Activated T-helper 2 cell treated with anti-CD3 and anti-CD28 coated beads, Interferon-gamma antibody, Interleukin-2, Interleukin-4, amounts not matched to agents 10 μg/mL and 5 μg/mL and 100 μg/mL, durations not matched to agents 14 hours and 24 hours and 36 hours (primary cell): Measurements from ENCODE around the gene TRIM41. TPM values are rescaled to one million over a fixed set of nuclear protein-coding genes. Genes with fewer than 3 reads are reported as not detected.
A peak's percentile ranks its signal among the peaks of the same experiment; 100 is the strongest.

Experiments used
- DNase-seq: peaks from one replicate; pipeline ENCODE4 v3.0.0; 2021; ENCODE audit warnings: low spot score
- H3K27ac Mint-ChIP-seq: one replicate; pipeline ENCODE4 v1.8.0; 2021; ENCODE audit warnings: mixed read lengths
- H3K27me3 Mint-ChIP-seq: one replicate; pipeline ENCODE4 v1.8.0; 2021; ENCODE audit warnings: low read depth, mixed read lengths
- H3K36me3 Mint-ChIP-seq: one replicate; pipeline ENCODE4 v1.8.0; 2021; ENCODE audit warnings: low read depth, mixed read lengths
- H3K4me1 Mint-ChIP-seq: one replicate; pipeline ENCODE4 v1.8.0; 2021; ENCODE audit warnings: low read depth, mixed read lengths
- H3K4me3 Mint-ChIP-seq: one replicate; pipeline ENCODE4 v1.8.0; 2021; ENCODE audit warnings: low read depth, mild to moderate bottlenecking, moderate library complexity, mixed read lengths
- H3K9me3 Mint-ChIP-seq: one replicate; pipeline ENCODE4 v1.8.0; 2021; ENCODE audit warnings: mixed read lengths
- intact Hi-C: fragments of 100-400 bp; cut with micrococcal nuclease; formaldehyde crosslinking; loops from one replicate; pipeline ENCODE4 v1.15.1; 2023
- total RNA-seq: library from RNA; stranded (reverse); gene quantifications from 2 replicates; pipeline ENCODE4 v1.2.3, GENCODE V29; 2022

The TRIM41 gene
- total RNA-seq, 1 donor from 2014 or later = 33.0 TPM

DNA sequence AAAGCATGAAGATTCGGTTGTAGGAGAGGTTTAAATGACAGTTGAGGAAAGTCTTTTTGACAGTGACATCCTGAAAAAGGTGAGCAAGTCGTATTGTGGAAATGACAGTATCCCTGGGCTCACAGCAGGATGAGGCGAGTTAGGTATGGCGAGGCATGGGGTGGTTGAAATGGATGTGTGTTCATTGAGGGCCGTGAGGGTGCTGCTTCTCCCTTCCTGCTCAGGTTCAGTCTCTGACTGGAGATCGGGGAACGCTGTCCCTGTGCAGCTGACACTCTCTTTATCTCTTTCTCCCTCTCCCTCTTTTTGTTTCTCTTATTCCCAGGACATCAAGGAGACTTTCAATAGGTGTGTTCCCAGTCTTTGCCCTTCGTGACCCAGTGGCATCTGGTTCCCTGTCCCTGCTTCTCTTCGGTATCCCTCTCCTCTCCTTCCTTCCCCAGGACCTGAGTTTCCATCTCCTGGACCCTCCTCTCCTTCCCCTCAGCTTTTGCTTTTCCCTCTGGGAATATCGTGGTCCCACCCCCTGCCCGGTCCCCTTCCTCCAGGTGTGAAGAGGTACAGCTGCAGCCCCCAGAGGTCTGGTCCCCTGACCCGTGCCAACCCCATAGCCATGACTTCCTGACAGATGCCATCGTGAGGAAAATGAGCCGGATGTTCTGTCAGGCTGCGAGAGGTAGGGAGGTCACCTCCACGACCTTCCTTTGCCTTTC, 10.2 kb downstream of the TRIM41 start:
- Mint-ChIP-seq H3K36me3 (peaks cover 78% of the 10 kb centered on the region), H3K4me3 (no peak overlapping the region), H3K27me3 (no peaks in the 10 kb centered on the region), H3K27ac (peak overlapping the region; percentile 1), H3K4me1 (peaks cover 21% of the 10 kb centered on the region), H3K9me3 (no peaks in the 10 kb centered on the region)
- no peak for DNase-seq
- intact Hi-C loops = no loop called here

DNA sequence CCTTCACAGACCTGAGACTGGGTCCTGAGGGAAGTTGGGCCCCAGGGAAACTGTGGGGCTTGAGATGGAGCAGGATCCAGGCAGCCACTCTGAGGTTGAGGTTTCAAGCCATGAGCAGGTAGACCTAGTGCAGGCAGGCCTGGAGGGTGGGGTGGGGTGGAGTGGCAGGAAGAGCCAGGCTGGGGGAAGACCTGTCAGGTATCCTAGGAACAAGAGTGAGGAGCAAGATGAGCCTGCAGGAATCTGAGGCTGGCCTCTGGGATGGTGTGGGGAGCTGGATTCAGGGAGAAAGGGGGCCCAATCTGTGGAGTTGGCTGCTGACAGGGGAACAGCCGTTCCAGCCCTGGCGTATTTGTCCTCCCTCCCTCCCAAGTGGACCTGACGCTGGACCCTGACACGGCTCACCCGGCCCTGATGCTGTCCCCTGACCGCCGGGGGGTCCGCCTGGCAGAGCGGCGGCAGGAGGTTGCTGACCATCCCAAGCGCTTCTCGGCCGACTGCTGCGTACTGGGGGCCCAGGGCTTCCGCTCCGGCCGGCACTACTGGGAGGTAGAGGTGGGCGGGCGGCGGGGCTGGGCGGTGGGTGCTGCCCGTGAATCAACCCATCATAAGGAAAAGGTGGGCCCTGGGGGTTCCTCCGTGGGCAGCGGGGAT, 10.8 kb downstream of the TRIM41 start:
- Mint-ChIP-seq H3K4me3 (no peak overlapping the region), H3K36me3 (peaks cover 85% of the 10 kb centered on the region), H3K9me3 (no peaks in the 10 kb centered on the region), H3K4me1 (peaks cover 24% of the 10 kb centered on the region), H3K27me3 (no peaks in the 10 kb centered on the region), H3K27ac (no peak overlapping the region)
- intact Hi-C loops = no loop called here
- no peak for DNase-seq

DNA sequence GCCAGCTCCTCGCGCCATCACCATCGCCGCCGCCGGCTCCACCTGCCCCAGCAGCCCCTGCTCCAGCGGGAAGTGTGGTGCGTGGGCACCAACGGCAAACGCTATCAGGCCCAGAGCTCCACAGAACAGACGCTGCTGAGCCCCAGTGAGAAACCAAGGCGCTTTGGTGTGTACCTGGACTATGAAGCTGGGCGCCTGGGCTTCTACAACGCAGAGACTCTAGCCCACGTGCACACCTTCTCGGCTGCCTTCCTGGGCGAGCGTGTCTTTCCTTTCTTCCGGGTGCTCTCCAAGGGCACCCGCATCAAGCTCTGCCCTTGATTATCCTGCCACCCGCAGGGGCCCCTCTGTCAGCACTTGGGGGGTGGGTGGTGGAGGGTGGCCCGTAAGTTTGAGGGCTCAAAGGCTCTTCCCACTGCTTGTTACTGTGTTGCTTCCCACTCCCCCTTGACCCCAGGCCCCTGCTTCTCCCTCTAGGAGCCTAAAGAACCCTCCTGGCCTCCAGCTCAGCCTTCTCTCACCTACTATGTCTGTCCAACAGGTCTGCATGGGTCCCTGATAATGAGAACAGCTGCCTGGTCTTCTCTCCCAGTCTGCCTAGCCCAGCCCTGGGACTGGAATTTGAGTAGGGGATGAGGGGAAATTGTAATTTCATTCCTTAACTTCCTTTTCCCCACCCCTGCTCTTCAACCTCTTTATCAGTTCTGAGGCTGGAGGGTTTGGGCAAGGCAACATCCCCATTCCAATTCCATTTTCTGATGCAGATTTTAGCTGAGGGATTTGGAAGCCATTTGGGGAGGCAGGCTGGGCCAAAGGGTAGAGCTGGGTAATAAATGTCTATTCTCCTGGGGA, 11.6 kb downstream of the TRIM41 start:
- DNase-seq = no peak
- H3K4me1 Mint-ChIP-seq = peaks cover 22% of the 10 kb centered on the region
- intact Hi-C loops = no loop called here
- H3K27ac Mint-ChIP-seq = peak overlapping the region; percentile 42
- no peak overlapping the region for H3K4me3 Mint-ChIP-seq
- peaks cover 86% of the 10 kb centered on the region for H3K36me3 Mint-ChIP-seq
- H3K9me3 Mint-ChIP-seq = no peaks in the 10 kb centered on the region
- H3K27me3 Mint-ChIP-seq = no peaks in the 10 kb centered on the region

DNA sequence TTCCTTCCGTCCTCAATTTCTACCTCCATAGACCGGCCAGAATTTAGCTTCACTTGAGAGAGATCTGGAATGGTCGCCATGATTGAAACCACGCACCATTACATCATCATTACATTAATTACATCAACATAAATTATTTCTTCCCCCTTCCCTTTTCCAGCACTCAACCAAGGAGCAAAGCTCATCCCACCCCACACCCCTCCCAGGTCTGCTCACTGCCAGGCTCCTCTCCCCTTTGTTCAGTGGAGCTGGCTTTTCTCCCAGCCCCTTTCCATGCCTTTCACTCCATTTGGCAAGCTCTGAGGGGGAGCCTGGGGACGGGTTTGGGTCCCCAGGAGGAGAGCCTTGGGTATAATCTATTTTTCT, 12.2 kb downstream of the TRIM41 start:
- Mint-ChIP-seq H3K27ac (peak overlapping the region; percentile 30), H3K9me3 (no peaks in the 10 kb centered on the region), H3K27me3 (no peaks in the 10 kb centered on the region), H3K4me1 (peaks cover 18% of the 10 kb centered on the region), H3K4me3 (no peak overlapping the region), H3K36me3 (peaks cover 87% of the 10 kb centered on the region)
- DNase-seq = no peak
- intact Hi-C loops = no loop called here

DNA sequence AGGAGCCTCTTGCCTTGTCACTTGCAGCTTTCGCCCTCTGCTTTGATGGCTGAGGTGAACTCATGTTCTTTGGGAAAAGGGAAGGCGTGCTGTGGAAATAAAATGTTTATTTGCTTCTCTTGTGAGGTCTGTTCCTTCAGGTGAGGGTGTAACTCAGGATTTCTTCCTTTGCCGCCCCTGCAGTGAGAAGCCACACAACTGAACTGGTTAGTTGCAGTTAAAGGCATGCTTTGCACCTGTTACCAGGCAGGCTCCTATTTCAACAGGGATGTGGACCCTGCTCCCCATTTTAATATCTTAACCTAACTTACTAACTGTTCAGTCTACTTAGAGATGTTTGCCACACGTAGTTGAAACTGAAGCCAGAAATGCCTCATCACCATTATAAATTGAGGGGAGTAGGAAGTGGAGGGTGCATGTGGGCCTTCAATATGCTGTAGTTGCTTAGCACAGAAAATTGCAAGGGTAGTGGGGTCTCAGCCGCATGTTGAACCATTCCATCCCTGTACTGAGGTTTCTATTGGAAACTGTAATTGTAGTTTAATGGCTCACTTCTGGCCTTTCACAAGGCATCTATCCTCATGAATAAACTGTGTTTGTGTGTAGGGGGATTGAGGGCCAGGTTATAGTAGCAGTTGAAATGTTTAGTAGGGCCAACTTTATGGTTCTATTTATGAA, 12.7 kb downstream of the TRIM41 start:
- H3K9me3 Mint-ChIP-seq = no peaks in the 10 kb centered on the region
- peak overlapping the region; percentile 30 for H3K27ac Mint-ChIP-seq
- H3K36me3 Mint-ChIP-seq = peaks cover 88% of the 10 kb centered on the region

DNA sequence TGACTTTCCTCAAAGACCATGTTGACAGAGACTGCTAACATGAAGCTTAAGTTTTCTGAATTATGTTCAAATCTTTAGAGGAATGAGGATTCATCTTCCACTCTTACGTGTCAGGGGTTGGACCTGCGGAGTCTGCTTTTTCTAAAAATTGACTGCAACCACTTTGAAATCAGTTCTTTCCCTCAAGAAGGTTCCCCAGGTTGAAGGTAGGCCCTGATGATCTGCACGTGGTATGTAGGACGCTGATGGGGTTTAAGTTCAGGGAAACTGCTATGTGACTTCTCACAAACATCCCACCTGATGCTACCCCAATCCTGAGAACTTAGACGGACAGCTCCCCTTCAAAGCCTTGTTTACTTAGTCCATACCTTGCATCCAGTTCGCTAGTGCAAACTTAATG, 13.4 kb downstream of the TRIM41 start:
- Mint-ChIP-seq H3K27ac (no peak overlapping the region), H3K36me3 (peaks cover 90% of the 10 kb centered on the region), H3K9me3 (no peaks in the 10 kb centered on the region), H3K4me1 (peaks cover 19% of the 10 kb centered on the region), H3K4me3 (no peak overlapping the region), H3K27me3 (no peaks in the 10 kb centered on the region)
- DNase-seq = no peak
- intact Hi-C loops = no loop called here

More for the DNA sequence above, 12.7 kb downstream of the TRIM41 start:
- H3K4me3 Mint-ChIP-seq = no peak overlapping the region
- no peak for DNase-seq
- H3K27me3 Mint-ChIP-seq = no peaks in the 10 kb centered on the region
- intact Hi-C loops = no loop called here
- H3K4me1 Mint-ChIP-seq = peaks cover 16% of the 10 kb centered on the region

DNA sequence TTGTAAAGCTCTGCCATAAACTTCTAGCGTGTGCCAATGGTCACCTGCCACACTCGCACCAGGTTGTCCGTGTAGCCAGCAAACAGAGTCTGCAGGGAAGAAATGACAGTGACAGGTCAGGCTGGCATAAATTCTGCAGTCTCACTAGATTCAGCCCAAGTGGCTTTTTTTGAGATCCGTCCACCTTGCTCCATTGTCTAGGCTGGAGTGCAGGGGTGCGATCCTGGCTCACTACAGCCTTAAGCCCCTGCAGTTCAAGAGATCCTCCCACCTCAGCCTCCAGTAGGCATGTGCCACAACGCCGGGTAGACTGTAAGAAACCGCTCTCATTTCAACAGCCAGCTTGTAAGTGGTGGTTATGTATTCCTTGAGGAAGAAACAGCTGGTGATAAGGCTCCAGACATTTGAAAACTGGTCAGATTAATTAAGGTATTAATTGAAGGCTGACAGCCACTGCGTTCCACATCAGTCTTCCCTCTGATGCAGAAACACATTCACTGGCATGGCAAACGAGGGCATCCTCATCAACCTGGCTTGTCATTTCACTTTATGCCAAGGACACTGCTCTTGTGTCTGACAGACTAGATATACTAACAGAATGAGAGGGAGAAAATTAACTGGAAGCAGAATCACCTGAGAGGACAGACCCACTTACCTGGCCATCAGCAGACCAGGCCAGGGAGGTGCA, 14.0 kb downstream of the TRIM41 start:
- H3K27me3 Mint-ChIP-seq = no peaks in the 10 kb centered on the region
- no peak overlapping the region for H3K4me3 Mint-ChIP-seq
- intact Hi-C loops = no loop called here
- no peaks in the 10 kb centered on the region for H3K9me3 Mint-ChIP-seq
- no peak for DNase-seq
- H3K27ac Mint-ChIP-seq = no peak overlapping the region
- H3K4me1 Mint-ChIP-seq = peaks cover 25% of the 10 kb centered on the region
- H3K36me3 Mint-ChIP-seq = peaks cover 92% of the 10 kb centered on the region

DNA sequence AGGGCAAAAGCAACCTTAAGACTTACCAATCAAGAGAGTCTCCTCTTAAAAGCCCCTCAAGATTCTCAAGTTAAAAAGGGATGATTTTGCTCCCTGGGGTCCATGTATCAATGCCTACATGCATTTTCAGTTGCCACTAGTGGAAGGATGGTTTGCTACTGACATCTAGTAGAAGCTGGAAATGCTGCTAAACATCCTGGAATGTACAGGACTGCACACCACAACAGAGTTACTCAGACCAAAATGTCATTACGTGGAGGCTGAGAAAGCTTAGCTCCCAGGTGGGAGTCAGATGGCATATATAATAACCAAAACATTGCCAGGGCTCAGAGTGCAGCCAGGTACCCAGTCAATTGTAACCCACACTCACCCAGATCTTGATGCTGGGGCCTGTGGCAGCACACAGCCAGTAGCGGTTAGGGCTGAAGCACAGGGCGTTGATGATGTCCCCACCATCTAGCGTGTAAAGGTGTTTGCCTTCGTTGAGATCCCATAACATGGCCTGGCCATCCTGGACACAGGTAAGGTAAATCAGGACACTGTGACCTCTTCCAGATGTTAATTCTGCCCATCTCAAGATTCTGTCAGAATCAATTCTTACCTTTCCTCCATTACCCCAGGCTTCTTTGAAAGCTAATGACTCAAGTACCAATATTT, 14.8 kb downstream of the TRIM41 start:
- Mint-ChIP-seq H3K4me3 (no peak overlapping the region), H3K27me3 (no peaks in the 10 kb centered on the region)

DNA sequence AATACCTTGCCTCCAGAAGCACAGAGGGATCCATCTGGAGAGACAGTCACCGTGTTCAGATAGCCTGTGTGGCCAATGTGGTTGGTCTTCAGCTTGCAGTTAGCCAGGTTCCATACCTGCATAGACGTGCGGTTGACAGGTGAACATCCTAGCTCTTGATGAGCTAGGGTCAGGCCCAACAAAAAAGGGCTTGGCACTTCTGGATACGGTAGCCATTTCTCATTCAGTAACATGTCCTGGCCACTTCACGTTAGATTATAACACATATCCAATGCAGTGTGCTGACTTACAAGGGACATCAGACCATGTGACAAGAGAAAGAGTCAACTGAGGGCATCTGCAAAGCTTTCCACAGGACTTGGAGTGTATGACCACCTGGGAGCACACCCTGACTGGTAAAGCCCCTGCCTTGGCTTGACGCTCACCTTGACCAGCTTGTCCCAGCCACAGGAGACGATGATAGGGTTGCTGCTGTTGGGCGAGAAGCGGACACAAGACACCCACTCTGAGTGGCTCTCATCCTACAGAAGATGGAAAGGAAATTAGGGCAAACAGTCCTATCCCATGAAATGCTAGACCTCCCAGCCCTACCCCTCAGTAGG, 16.1 kb downstream of the TRIM41 start:
- Mint-ChIP-seq H3K4me3 (peak overlapping the region; percentile 37), H3K4me1 (peaks cover 27% of the 10 kb centered on the region), H3K27ac (peak overlapping the region; percentile 48), H3K9me3 (no peaks in the 10 kb centered on the region), H3K27me3 (no peaks in the 10 kb centered on the region), H3K36me3 (peaks cover 93% of the 10 kb centered on the region)
- no peak for DNase-seq
- intact Hi-C loops = no loop called here

More for the DNA sequence above, 14.8 kb downstream of the TRIM41 start:
- Mint-ChIP-seq H3K9me3 (no peaks in the 10 kb centered on the region), H3K27ac (peak overlapping the region; percentile 19), H3K4me1 (peaks cover 27% of the 10 kb centered on the region), H3K36me3 (peaks cover 95% of the 10 kb centered on the region)
- no peak for DNase-seq
- intact Hi-C loops = no loop called here

DNA sequence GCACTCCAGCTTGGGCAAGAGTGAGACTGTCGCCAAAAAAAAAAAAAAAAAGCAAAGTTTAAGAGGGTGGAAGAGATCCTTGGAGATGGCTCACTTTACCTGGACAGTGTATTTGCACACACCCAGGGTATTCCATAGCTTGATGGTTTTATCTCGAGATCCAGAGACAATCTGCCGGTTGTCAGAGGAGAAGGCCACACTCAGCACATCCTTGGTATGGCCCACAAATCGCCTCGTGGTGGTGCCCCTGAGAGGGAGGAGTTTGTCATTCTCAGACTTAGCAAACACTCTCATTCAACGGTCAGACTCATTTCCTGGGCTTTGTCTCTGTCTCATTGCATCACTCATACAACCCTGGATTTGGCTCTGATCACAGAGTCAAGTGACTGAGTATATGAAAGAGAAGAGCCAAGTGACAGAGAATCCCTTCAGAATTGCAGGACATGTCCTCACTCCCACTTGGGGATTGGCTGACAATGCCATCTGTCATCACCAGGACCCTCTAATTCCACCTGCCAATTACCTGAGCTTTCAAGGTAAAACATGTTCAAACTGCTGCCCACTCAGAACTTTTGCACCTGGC, 18.4 kb downstream of the TRIM41 start:
- H3K4me1 Mint-ChIP-seq = peaks cover 41% of the 10 kb centered on the region
- peak overlapping the region; percentile 96 for H3K27ac Mint-ChIP-seq
- no peak for DNase-seq
- peaks cover 75% of the 10 kb centered on the region for H3K36me3 Mint-ChIP-seq
- intact Hi-C loops = loop anchor here (1.0 to 10.0 kb wide), 4 partner anchors 18 to 1617 kb away; partner anchors contain the start of genes HNRNPH1, MGAT1, TRIM41 and TRIM7
- peak overlapping the region; percentile 98 for H3K4me3 Mint-ChIP-seq
- no peaks in the 10 kb centered on the region for H3K9me3 Mint-ChIP-seq
- no peaks in the 10 kb centered on the region for H3K27me3 Mint-ChIP-seq

DNA sequence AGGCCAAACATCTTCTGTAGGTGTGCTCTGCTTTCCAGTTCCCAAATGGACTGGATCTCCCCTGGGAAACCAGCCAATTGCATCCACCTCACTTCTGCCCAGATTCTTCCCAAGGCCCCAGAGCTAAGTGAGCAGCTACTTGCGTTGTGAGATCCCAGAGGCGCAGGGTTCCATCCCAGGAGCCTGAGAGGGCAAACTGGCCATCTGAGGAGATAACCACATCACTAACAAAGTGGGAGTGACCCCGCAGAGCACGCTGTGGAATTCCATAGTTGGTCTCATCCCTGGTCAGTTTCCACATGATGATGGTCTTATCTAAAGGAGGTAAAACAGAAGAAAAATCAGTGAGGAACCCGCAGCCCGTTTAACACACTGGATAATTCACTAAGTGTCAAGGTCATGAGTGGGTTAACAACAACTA, 19.0 kb downstream of the TRIM41 start:
- Mint-ChIP-seq H3K27me3 (no peaks in the 10 kb centered on the region), H3K9me3 (no peaks in the 10 kb centered on the region), H3K4me1 (peaks cover 39% of the 10 kb centered on the region), H3K36me3 (peaks cover 69% of the 10 kb centered on the region), H3K4me3 (peak overlapping the region; percentile 98), H3K27ac (peak overlapping the region; percentile 96)
- intact Hi-C loops = loop anchor here (5.0 to 10.0 kb wide), 2 partner anchors 440 to 1617 kb away; partner anchors contain the start of genes HNRNPH1 and MGAT1
- DNase-seq = no peak
